UCSD-AML1 (cell line): ENCODE results near the gene KIF1C.

ENCODE experiments used
- DNase-seq: peaks from one replicate; lab custom pipeline; 2025; ENCODE audit not compliant: unreplicated experiment; lab: John Stamatoyannopoulos, UW

KIF1C gene

DNA sequence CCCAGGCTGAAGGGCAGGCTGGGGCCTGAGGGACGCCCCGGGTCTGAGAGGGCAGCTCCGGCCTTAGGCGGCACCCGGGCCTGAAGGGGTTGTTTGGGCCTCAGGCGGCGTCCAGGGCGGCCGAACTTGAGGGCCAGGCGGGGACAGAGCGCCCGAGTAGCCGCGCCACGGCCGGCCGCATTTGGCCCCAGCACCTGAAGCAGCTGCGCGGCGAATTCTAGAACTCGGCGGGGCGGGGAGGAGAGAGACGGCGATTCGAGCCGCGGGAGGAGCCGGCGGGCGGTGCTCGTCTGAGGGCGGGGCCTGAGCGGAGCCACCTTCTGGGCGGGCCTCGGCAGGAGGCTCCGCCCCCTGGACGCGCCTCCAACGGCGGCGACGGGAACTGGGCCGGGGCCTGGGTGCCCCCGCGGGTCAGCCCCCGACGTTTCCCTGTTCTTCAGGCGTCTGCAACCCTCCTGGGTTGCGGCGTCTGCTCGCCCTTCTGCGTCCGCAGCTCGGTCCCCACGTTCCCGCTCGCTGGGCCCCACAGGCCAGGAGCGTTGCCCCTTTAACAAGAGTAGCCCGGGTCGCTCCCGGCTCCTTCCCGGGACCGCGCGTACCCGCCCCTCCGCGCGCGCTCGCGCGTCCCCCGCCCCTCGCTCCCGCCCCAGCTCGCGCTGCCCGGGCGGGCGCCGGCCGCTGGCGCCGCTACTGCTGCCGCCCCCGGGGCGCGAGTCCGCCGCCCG, at the start of gene KIF1C, which contains the start of gene INCA1:
Gene KIF1C (plus strand): TSS at position 649 of the 725 bp plus-strand sequence. CDS start 2,297 bp downstream, outside the sequence.
Gene INCA1 (minus strand): TSS at position 221 of the 725 bp plus-strand sequence. CDS start 3,085 bp downstream, outside the sequence.
- peak; percentile 90 for DNase-seq

DNA sequence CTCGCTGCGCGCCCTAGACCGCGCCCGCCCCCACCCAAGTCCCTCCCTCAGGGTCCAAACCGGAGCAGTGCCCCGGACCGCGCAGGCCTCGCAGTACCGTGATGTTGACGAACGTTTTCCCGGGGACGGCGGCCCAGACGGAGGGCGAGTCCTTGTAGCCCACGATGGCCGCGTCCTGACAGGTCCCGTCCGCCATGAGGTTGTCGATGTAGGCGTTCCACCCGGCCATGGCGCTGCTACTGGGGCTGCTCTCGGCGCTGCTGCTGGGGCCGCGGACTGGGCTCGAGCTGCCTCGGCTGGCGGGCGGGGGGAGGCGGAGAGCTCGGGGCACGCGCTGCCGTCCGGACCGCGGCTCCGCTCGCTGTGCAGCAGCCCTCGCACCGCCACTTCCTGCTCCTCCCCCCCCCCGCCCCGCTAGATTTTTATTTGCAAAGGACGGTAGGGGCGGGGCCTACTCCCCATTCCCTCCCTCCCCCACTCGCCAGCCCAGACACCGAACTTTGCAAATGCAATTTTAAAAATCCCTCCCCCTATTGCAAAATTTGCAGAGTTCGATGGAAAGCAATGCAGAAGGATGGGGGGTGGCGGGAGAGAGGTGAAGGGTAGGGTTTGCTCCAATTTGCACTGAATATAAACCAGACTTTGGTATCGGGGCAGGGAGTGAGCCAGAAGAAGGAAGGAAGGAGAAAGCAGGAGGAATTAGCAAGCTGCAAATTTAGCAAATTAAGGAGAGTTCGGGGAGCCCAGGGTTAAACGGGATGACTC, 49.4 kb upstream of the KIF1C start, which contains the start of gene PFN1:
Gene PFN1 (minus strand): TSS at position 365 of the 765 bp plus-strand sequence. CDS start 136 bp downstream, at position 229.
- DNase-seq, result peak; percentile 90

DNA sequence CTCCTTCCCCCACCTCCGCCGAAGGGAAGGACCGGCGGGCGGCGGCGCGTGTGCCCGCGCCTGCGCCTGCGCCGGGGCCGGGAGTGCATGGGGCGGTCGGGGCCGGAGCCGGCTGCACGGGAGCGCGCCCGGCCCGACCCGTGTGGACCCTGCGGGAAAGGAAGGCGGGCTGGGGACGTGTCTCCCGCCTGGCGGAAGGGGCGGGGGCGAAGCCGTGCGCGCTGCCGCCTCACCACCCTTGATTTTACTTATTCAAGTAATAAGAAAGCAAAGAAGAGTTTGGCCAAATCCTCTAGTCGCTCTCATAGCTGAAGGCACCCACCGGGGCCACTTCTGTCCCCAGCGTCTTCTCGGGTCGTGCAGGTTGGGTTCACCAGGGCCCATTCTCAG, 48.8 kb upstream of the KIF1C start:
- DNase-seq, result peak; percentile 90

DNA sequence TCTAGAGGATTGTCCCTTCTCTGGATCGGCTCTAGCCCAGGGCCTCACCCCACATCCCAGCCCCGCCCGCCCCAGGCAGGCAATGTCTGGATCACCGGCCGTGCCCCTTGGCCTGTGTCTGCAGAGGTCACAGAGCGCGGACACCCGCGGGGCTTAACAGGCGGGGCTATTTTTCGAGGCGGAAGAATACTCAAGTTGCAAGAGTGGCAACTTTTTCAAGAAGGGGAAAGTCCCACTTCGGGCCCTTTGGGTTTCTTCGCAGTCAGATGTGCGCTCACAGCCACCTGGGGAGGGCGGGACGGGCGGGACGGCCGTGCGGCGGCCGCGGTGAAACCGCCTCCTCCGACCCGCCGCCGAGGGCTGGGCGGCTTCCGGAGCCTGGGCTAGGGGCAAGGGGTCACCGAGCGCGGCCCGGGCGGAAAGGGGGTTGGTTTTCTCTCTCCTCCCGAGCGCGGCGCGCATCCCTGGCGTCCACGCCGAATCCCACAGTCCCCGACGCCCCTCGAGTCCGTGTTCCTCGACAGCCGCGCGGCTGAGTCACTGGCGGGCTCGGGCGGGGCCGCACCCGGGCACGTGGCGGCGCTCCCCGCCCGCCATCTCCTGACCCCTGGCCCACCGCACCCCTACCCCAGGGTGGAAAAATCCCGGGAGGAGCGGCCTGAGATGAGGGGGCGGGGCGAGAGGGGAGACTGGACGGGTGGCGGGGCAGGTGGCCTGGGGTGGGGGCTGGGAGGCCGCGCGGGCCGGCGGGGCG, 48.3 kb upstream of the KIF1C start:
- peak; percentile 78 for DNase-seq

DNA sequence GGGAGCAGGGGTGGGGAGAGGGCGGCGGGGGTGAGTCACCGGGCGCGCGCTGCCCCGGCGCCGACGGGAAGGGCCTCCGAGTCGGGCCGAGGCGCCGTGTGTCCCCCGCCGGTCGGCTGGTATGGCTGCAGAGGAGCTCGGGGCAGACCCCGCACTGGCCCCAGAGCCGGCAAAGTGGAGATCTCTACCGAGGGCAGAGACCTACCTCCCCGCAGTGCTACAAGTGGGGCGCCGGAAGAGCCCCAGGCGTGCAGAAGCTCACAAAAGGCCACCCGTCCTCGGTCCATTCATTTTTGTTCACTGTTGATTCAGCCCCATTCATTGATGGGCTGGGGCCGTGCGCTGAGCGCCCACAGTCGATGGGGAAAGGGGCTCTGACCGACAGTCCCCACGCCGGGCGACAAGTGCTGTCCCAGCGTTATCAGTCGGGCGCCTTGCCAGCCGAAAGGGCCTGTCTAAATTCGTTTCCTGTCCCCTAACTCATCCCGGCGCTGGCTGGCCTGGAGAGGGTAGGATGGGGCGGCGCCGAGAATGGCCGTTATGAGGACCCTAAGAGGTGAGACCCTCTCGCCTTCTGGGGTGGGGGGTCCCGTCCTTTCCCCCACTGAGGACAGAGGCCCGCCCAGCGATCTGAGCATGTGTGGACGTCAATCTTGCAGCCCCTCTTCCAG, 47.5 kb upstream of the KIF1C start:
- peak; percentile 68 for DNase-seq

DNA sequence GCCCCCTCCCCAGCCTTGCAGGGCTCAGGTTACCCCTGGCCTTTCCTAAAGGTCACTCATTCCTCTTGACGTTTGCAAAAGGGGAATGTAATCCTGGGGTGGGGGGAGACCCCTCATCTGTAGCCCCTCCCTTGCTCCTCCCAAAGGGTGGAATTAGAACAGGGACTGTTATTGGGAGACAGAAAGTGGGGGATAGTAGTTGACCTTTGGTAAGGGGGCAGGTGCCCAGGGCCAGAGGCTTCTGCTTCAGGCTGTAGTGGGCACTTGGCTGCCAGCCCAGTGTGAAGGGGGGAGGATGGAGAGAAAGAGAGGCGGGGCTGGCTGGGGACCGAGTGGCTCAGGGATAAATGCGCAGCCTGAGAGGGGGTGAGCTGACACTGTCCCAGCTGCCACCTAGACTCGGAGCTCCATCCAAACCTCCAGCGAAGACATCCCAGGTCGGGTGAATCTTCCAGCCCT, 47.0 kb upstream of the KIF1C start, which contains the start of gene ENO3:
Gene ENO3 (plus strand): TSS at position 374 of the 459 bp plus-strand sequence. CDS start 711 bp downstream, outside the sequence.
- no peak for DNase-seq

DNA sequence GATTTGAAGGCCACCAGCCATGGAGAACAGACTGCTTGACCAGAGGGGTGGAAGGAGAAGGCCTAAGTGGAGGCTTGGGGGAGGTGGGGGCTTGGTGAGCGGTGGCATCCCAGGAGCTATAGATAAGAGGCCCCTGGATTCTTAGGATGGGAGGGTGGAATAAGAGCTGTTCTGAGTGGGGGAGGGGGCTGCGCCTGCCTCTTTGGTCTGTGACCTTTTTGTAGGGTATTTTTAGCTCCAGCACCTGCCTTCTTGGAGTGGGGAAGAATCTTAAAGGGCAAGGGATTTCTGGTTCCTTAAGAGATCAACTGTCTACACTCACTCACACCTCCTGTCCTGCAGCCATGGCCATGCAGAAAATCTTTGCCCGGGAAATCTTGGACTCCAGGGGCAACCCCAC, 46.3 kb upstream of the KIF1C start:
- no peak for DNase-seq

DNA sequence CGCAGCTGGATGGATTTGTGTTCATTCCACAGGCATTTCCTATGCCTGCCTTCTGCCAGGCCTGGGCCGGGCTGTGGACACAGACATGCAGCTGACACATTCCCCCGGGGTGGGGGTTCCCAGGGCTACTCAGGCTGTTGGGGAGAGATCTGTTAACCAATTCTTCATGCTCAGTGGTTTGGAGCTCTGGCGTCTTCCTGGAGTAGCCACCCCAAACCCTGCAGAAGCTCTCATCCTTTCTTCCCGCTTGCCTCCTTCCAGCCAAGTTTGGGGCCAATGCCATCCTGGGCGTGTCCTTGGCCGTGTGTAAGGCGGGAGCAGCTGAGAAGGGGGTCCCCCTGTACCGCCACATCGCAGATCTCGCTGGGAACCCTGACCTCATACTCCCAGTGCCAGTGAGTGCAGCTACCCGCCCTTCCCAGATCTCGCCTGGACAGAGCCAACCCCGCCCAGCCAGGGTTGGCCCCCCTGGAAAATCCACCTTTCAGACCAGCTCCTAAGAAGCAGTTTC, 44.2 kb upstream of the KIF1C start:
- no peak for DNase-seq

DNA sequence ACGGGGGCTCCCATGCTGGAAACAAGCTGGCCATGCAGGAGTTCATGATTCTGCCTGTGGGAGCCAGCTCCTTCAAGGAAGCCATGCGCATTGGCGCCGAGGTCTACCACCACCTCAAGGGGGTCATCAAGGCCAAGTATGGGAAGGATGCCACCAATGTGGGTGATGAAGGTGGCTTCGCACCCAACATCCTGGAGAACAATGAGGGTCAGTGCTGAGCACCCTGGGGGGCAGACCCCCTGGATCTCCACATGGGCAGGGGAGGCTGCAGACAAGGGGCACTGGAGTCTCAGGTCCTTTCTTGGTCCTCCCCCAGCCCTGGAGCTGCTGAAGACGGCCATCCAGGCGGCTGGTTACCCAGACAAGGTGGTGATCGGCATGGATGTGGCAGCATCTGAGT, 42.7 kb upstream of the KIF1C start:
- DNase-seq, result no peak

DNA sequence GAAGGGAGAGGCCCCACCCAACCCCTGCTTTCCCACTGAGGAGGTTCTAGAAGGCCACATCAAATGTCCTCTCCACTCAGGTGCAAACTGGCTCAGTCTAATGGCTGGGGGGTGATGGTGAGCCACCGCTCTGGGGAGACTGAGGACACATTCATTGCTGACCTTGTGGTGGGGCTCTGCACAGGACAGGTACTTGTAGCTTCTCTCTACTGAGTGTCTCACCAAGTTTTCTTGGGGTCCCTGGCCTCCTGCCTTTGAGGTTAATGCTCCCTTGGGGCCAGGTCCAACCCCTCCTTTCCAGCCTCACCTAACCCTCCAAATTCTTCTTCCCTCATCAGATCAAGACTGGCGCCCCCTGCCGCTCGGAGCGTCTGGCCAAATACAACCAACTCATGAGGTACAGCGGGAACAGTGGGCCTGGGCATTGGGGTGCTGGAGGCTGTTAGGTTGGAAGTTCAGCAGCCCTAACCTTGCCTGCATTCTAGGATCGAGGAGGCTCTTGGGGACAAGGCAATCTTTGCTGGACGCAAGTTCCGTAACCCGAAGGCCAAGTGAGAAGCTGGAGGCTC, 41.2 kb upstream of the KIF1C start:
- peak; percentile 58 for DNase-seq

DNA sequence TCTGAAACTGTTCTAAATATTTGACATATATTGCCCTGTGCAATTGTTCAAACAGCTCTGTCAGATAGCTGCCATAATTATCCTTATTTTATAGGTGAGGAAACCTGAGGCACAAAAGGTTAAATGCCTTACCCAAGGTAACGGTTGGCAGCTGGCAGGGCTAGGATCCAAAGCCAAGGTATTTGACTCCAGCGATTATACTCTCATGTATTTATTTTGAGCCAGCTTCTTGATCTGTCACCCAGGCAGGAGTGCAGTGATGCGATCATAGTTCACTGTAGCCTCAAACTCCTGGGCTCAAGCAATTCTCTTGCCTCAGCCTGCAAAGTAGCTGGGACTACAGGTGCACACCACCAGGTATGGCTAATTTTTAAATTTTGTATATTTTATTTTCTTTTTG, 39.6 kb upstream of the KIF1C start:
- DNase-seq, result no peak

DNA sequence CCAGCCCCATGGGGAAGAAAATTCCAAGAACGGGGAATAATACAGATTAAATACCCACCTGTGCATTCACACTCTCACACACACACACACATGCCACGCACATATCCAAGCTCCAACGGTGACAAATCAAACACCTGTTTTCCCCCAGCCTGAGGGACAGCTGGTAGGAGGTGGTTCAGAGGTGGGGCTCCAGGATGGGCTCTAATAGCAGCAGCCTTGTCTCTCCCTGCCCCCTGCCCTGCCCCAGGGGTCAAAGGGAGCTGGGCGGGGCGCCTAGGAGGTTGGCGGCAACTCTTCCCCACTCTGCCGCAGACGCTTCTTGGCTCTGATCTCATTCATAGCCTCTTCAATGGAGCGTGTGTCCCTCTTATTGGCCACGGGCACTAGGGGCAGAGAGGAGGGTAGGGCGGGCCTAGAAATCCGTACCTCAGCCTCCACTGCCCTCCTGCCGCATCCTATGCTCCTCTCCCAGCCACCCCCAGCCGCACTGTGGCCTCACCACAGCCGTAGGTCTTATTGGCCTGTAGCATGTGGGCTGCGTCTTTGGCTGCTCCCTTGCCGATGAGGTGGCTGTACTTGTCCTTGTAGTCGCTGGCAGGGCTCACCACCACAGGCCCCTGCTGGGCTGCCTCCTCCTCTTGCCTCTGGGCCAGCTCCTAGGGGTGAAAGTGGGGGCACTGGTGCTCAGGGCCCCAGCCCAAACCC, 38.3 kb upstream of the KIF1C start:
- no peak for DNase-seq

DNA sequence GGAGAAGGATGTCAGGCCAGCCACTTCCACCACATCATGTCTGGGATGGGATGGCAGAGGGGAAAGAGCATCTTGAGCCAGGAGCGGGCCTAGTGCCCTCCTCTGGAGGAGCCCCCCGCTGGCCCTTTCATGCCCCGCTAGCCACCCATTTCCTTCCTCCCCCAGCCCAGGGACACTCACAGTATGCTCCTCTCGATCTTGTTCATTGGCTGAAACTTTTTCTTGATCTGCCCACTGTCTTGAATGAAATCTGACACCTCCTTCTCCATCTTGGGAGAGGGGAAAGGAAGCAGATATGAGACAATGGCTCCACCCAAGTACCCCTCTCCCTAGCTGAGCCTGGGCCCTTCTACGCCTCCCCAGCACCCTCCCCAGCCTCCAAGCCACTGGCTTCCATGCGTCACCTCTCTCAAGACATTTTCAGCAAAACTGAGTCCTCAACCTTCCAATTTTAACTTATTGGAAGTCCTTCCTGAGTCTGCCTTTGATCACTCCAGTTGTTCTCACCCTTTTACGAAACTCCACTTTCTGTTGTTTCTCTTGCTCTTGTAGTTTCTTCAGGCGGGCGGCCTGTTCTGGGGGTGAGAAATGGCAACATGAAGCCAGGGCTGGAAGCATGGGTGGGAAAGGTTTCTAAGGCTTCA, 37.3 kb upstream of the KIF1C start:
- no peak for DNase-seq

DNA sequence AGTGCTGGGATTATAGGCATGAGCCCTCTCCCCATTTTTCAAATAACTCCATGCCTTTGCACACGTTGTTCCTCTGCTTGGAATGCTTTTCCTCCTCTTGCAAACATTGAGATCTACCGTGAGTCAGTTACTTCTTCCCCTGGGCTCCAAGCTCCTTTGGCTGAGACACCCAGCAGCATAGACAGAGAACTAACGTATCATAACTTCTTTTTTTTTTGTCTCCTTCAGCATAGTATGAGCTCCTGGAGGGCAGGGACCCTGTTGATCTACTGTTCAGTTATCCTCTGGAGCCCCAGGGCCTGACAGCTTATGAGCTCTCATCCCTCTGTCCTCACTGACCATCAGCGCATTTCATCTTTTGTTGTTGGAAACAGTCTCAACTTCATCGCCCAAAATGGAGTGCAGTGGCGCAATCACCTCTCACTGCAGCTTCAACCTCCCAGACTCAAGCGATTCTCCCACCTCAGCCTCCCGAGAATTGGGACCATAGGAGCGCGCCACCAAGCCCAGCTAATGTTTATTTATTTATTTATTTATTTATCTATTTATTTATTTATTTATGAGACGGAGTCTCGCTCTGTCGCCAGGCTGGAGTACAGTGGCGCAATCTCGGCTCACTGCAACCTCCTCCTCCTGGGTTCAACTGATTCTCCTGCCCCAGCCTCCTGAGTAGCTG, 32.3 kb upstream of the KIF1C start:
- no peak for DNase-seq

DNA sequence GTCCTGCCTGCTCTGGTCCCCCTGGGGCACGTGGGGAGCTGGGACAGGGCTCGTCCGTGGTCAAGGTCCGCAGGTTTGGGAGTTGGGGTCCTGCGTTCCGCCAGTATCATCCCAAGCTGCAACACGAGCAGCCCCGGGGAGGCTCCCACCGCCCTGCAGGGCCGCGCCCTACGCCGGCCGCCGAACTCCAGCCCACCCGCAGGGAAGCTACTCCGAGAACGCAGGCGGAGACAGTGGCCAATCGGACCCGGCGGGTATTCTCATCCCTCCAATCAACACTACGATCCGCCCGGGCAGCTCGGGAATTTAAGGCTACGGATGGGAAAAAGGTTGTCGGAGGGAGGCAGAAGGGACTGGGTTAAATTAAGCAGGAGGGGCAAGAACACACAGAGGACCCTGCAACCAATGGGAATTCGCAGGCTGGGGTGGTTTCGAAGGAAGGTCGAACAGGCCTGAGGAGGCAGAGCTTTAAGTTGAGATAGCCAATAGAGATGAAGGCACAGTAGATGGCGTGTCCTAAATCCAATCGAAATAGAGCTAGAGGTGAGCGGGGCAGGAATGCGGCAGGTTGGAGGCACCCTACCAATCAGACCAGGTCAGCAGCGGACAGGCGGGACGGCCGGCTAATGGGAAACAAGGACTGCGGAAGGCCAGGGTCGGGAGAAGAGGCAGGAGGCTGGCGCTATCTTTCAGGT, 30.8 kb upstream of the KIF1C start:
- peak; percentile 97 for DNase-seq

DNA sequence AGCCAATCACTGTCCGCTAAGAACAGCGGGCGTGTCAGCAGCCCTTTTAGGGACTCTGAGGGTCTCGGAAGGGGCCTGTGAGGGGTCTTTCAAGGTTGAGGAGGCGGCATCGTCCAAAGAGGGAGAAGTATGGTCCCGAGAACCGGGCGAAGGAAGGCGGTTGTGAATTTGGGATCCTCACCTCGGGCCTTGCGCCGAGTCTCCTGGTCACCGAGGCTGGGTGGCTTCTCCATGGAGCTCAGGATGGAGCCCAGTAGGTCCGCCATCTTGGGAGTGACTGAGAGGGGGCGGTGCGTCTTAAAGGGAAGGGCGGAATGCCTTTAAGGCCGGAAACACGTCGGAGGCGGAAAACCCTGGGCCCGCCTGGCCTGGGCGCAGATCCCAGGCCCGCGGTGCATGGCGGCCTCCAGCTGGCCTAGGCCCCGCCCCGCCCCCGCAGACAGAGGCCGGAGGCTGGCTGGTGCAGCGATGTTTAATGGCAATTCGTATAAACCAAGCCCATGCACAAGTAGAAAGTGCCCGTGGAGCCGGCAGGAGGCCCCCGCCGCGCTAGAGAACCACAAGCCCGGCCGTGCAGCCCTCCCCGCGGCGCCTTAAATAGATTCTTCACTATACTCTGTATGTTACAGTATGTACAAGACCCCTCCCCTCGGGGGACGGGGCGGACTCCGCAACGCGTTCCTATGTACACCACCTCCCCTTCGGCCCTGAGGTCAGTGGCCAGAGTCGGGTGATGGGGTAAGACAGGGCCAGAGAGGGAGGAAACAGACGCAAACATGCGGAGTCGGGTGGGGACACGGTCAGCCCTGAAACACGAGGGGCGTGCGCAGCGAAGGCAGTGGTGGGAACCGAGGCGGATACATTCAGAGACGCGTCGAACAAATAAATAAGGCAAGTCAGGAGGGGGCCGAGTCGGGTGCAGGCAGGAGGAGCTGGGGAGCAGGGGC, 29.9 kb upstream of the KIF1C start, which contains the start of gene SPAG7:
Gene SPAG7 (minus strand): TSS at position 279 of the 947 bp plus-strand sequence. CDS start 13 bp downstream, at position 266.
- DNase-seq, result peak; percentile 97
